ENCODE data around the gene ZNF221.

ZNF221 gene

GRCh38 chr19:43910884-43911283, 40.1 kb upstream of the ZNF221 start:
- H3K4me3 ChIP-seq (ENCODE audit: control insufficient read depth, low read depth, low read length), result no peak overlapping the region
- DNase-seq (ENCODE audit: low read depth), result no peak
- no peak for TF ChIP-seq CTCF (IDR thresholded peaks at IDR 0.05; ENCODE audit: control insufficient read depth, insufficient read depth, low read depth, low read length, missing control alignments)

- H3K4me3 ChIP-seq (ENCODE audit: control insufficient read depth, low read depth, low read length), result no peak overlapping the region
- no peak for TF ChIP-seq CTCF (IDR thresholded peaks at IDR 0.05; ENCODE audit: control insufficient read depth, insufficient read depth, low read depth, low read length, missing control alignments)
- no peak for DNase-seq (ENCODE audit: low read depth)
Measured at GRCh38 chr19:43913383-43913782, 37.6 kb upstream of the ZNF221 start.

GRCh38 chr19:43914051-43914450, 37.0 kb upstream of the ZNF221 start:
- TF ChIP-seq CTCF (IDR thresholded peaks at IDR 0.05; ENCODE audit: control insufficient read depth, insufficient read depth, low read depth, low read length, missing control alignments), result no peak
- no peak for DNase-seq (ENCODE audit: low read depth)

GRCh38 chr19:43923875-43924274, 27.2 kb upstream of the ZNF221 start:
- no peak overlapping the region for H3K4me3 ChIP-seq (ENCODE audit: control insufficient read depth, low read depth, low read length)
- no peak for DNase-seq (ENCODE audit: low read depth)
- TF ChIP-seq CTCF (IDR thresholded peaks at IDR 0.05; ENCODE audit: control insufficient read depth, insufficient read depth, low read depth, low read length, missing control alignments), result no peak

More at GRCh38 chr19:43914051-43914450, 37.0 kb upstream of the ZNF221 start:
- no peak overlapping the region for H3K4me3 ChIP-seq (ENCODE audit: control insufficient read depth, low read depth, low read length)

- no peak for DNase-seq (ENCODE audit: low read depth)
- no peak for TF ChIP-seq CTCF (IDR thresholded peaks at IDR 0.05; ENCODE audit: control insufficient read depth, insufficient read depth, low read depth, low read length, missing control alignments)
- H3K4me3 ChIP-seq (ENCODE audit: control insufficient read depth, low read depth, low read length), result no peak overlapping the region
Measured at GRCh38 chr19:43928820-43929219, 22.2 kb upstream of the ZNF221 start.

- no peak for TF ChIP-seq CTCF (IDR thresholded peaks at IDR 0.05; ENCODE audit: control insufficient read depth, insufficient read depth, low read depth, low read length, missing control alignments)
- H3K4me3 ChIP-seq (ENCODE audit: control insufficient read depth, low read depth, low read length), result peak overlapping the region; percentile 78
- no peak for DNase-seq (ENCODE audit: low read depth)
Measured at GRCh38 chr19:43934055-43934984, 16.7 kb upstream of the ZNF221 start.
